ENCODE results near the gene THRB. TPM values are rescaled to one million over a fixed set of nuclear protein-coding genes. Genes with fewer than 3 reads are reported as not detected.

The THRB gene
- polyA plus RNA-seq, 1 experiment: 0.83 TPM

- ChIA-PET CTCF (no interaction called here), POLR2A (no interaction called here)
- Histone ChIP-seq H3K36me3 (ENCODE audit: control insufficient read depth, insufficient read depth, low read length) (no peaks in the 10 kb centered on the region), H3K4me3 (ENCODE audit: low read depth, low read length) (no peak overlapping the region), H3K27me3 (ENCODE audit: control insufficient read depth, insufficient read depth, low read length) (no peaks in the 10 kb centered on the region)
- DNase-seq (ENCODE audit: low read depth): no peak
- no peak for TF ChIP-seq CTCF (IDR thresholded peaks at IDR 0.05; ENCODE audit: insufficient read depth, low read depth, low read length)
These were observed 191.4 kb downstream of the THRB start for GRCh38 chr3:24303057-24303754.

GRCh38 chr3:24302396-24302795, 192.3 kb downstream of the THRB start:
- Histone ChIP-seq H3K4me3 (ENCODE audit: low read depth, low read length) (no peak overlapping the region), H3K27me3 (ENCODE audit: control insufficient read depth, insufficient read depth, low read length) (no peaks in the 10 kb centered on the region), H3K36me3 (ENCODE audit: control insufficient read depth, insufficient read depth, low read length) (no peaks in the 10 kb centered on the region)
- ChIA-PET POLR2A (no interaction called here), CTCF (no interaction called here)
- DNase-seq (ENCODE audit: low read depth): no peak
- no peak for TF ChIP-seq CTCF (IDR thresholded peaks at IDR 0.05; ENCODE audit: insufficient read depth, low read depth, low read length)

GRCh38 chr3:24300949-24301348, 193.7 kb downstream of the THRB start:
- H3K36me3 ChIP-seq (ENCODE audit: control insufficient read depth, insufficient read depth, low read length): no peaks in the 10 kb centered on the region
- DNase-seq (ENCODE audit: low read depth): no peak
- ChIA-PET CTCF (no interaction called here), POLR2A (no interaction called here)
- H3K4me3 ChIP-seq (ENCODE audit: low read depth, low read length): no peak overlapping the region
- no peaks in the 10 kb centered on the region for H3K27me3 ChIP-seq (ENCODE audit: control insufficient read depth, insufficient read depth, low read length)
- no peak for TF ChIP-seq CTCF (IDR thresholded peaks at IDR 0.05; ENCODE audit: insufficient read depth, low read depth, low read length)

- ChIA-PET POLR2A (no interaction called here), CTCF (no interaction called here)
- TF ChIP-seq CTCF (IDR thresholded peaks at IDR 0.05; ENCODE audit: insufficient read depth, low read depth, low read length): no peak
- H3K27me3 ChIP-seq (ENCODE audit: control insufficient read depth, insufficient read depth, low read length): no peaks in the 10 kb centered on the region
- DNase-seq (ENCODE audit: low read depth): peak; percentile 68
- no peaks in the 10 kb centered on the region for H3K36me3 ChIP-seq (ENCODE audit: control insufficient read depth, insufficient read depth, low read length)
- H3K4me3 ChIP-seq (ENCODE audit: low read depth, low read length): no peak overlapping the region
These were observed 194.6 kb downstream of the THRB start for GRCh38 chr3:24299806-24300626.

- Histone ChIP-seq H3K27me3 (ENCODE audit: control insufficient read depth, insufficient read depth, low read length) (no peaks in the 10 kb centered on the region), H3K36me3 (ENCODE audit: control insufficient read depth, insufficient read depth, low read length) (no peaks in the 10 kb centered on the region), H3K4me3 (ENCODE audit: low read depth, low read length) (no peak overlapping the region)
- ChIA-PET CTCF (no interaction called here), POLR2A (no interaction called here)
- no peak for TF ChIP-seq CTCF (IDR thresholded peaks at IDR 0.05; ENCODE audit: insufficient read depth, low read depth, low read length)
- peak; percentile 26 for DNase-seq (ENCODE audit: low read depth)
These were observed 195.3 kb downstream of the THRB start for GRCh38 chr3:24299246-24299805.
